GM12875 (cell line): Measurements from ENCODE around the gene DCP2.

Source experiments
- H3K4me3 ChIP-seq: one replicate; pipeline ENCODE4 v1.5.1; 2011; ENCODE audit warnings: low read depth, low read length, control low read depth
- TF ChIP-seq, protein P1 (sequence below): IDR thresholded peaks from 2 replicates; pipeline ENCODE4 v1.5.1; 2011; ENCODE audit warnings: low read depth, mild to moderate bottlenecking, control low read depth, inconsistent platforms, low read length, moderate library complexity, borderline replicate concordance; ENCODE audit not compliant: insufficient read depth

Gene DCP2

DNA sequence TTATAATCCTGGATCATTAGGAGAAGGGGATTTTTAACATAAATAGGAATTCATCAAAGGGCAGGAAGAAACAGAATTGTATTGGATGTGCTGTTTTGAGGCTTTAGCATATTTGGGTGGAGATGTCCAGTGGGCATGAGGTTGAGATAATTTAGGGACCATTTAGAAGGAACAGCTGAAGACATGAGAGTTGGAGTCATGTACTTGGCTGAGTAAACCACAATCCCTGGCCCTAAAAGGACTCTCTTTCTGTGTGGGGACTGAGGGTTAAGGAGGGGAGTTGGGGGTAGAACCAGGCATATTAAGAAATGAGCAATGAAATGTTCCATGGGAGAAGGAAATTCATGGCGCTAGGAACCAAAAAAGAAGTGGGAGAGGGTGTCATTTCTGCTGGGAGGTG is 61.5 kb downstream of the DCP2 start:
- TF ChIP-seq, protein P1, sequence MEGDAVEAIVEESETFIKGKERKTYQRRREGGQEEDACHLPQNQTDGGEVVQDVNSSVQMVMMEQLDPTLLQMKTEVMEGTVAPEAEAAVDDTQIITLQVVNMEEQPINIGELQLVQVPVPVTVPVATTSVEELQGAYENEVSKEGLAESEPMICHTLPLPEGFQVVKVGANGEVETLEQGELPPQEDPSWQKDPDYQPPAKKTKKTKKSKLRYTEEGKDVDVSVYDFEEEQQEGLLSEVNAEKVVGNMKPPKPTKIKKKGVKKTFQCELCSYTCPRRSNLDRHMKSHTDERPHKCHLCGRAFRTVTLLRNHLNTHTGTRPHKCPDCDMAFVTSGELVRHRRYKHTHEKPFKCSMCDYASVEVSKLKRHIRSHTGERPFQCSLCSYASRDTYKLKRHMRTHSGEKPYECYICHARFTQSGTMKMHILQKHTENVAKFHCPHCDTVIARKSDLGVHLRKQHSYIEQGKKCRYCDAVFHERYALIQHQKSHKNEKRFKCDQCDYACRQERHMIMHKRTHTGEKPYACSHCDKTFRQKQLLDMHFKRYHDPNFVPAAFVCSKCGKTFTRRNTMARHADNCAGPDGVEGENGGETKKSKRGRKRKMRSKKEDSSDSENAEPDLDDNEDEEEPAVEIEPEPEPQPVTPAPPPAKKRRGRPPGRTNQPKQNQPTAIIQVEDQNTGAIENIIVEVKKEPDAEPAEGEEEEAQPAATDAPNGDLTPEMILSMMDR, result no peak
- no peak overlapping the region for H3K4me3 ChIP-seq

DNA sequence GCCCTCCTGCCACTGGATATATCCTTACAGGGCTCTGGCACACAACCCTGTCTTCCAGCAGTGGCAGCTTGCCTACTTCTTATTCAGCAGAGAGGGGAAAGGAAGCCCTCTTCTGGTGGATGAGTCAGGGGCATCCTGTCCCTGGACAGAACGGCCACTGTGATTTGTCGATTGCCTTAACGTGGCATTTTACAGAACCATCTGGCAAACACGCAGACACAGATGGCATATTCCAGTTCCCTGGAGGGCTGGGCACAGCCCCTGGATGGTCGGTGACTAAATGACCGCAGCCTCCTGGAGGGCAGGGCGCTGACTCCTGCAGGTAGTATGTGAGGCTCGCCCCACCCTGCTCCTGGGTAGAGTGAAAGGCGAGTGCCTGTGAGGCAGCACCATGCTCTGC is 62.1 kb downstream of the DCP2 start:
- TF ChIP-seq, protein P1, result no peak
- H3K4me3 ChIP-seq, result no peak overlapping the region

DNA sequence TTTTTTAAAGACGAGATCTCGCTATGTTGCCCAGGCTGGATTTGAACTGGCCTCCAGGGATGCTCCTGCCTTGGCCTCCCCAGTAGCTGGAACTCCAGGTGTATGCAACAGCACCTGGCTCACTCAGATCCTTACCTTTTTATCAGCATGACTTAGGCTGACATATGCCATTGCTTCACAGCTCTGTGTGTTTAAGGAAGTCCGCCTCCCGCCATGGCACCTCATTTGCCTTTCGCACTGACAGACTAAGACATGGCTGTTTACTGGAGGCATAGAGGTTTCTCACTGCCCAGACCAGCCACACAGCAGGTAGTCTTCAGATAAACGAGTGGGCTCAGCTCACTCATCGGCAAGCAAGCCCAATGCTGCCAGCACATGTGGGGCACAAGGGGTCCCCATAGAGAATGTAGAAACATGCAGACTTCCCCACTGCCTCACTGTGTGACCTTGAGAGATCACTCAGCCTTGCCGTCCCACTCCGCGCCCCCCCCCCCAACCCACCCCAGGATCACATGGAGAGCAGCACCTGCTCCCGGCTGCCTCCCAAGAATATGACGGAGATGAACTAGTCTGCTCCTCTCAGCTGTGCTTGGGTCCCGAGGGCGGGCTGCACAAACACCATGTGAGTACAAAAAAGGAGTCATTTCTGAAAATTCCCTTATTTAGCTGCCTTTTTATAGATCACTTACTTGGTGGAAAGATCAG is 62.8 kb downstream of the DCP2 start:
- TF ChIP-seq, protein P1, result no peak
- no peak overlapping the region for H3K4me3 ChIP-seq

DNA sequence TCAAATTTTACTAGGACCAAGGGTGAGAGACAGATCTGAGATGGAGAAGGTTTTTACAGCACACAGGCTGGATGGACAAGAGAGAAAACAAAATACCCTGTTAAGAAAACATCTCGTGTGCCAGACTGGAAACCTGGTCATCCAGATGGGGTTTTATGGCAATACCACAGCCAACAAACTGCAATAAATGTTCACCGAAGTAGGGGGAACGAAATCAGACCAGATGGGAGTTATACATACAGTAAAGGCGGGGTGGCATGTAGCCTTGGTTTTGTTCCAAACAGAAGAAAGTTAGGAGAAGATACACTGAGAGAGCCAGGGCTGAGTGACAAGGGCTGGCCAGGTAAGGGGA is 63.3 kb downstream of the DCP2 start:
- no peak overlapping the region for H3K4me3 ChIP-seq

DNA sequence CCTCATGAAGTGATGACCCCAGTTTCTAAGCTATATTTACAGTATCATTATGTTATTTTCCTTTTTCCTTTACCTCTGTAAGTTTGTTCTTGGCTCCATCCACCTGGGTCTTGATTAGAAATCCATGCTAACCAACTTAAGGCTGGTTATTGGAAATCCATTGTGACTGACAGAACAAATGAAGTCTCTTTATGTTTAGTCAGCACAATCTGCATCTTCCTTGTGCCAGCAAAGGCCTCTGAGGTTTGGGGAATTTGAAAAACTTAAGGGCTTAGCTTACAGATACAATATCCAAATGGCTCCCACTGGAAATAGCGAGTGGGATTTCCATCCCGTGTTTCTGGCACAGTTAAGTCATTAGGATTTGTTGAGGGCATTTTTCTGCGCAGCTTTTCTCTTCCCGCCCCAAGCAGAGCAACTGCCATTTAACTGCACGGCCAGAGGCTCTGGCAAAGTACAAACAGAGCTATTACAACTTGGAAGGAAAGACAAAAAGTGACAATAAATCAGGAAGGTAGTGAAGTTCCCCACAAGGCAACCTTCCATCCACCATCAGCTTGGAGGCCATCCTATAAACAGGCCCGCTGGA is 64.2 kb downstream of the DCP2 start:
- TF ChIP-seq, protein P1, result no peak
- no peak overlapping the region for H3K4me3 ChIP-seq

More for the DNA sequence above, 63.3 kb downstream of the DCP2 start:
- TF ChIP-seq, protein P1, result no peak

DNA sequence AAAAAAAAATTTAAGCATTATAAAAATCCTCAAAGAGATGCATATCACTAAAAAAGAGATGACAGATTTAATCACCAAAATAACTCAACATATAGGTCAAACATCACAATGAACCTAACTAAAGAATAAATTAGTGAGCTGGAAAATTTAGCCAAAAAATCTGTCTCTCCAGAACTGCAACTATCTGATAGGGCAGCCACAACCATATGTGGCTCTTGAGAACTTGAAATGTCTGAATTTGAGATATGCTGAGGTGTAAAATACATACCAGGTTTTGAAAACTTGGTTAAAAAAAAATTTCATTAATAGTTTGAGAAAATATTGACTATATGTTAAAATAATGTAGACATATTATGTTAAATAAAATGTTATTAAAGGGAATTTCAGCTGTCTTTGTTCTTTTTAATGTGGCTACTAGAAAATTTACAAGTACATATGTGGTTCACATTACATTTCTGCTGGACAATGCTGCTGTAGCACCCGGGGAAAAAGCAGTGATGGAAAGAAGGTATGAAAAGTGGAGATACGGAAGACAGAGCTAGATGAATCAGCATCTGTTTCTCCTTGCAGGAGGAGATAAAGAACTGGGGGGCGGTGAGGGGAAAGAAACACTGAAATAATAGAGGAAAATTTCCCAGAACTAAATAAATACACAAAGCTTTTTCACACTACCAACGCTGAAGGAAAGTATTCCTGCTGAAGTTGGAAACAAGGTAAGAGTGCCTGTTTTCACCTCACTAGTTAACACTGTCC is 66.1 kb downstream of the DCP2 start:
- H3K4me3 ChIP-seq, result no peak overlapping the region
- TF ChIP-seq, protein P1, result no peak
